Astrocyte (in vitro differentiated cells and primary cell): Measurements from ENCODE around the gene IFT88. TPM values are rescaled to one million over a fixed set of nuclear protein-coding genes. Genes with fewer than 3 reads are reported as not detected.

ENCODE experiments used
- DNase-seq: peaks from one replicate; pipeline ENCODE4 v3.0.0-alpha.2; 2010; ENCODE audit warnings: low read depth
- FAIRE-seq: peaks from 2 replicates; lab custom pipeline; 2011; peaks lifted over from hg19 to GRCh38; lab: Jason Lieb, UNC
- H2AFZ ChIP-seq: 2 replicates; pipeline ENCODE4 v1.6.0; 2012; ENCODE audit warnings: low read depth, low read length, inconsistent platforms
- H3K27ac ChIP-seq: 2 replicates; pipeline ENCODE4 v1.5.1; 2011; ENCODE audit warnings: low read depth, low read length, inconsistent platforms
- H3K27me3 ChIP-seq: 2 replicates; pipeline ENCODE4 v1.6.0; 2011; ENCODE audit warnings: low read length, inconsistent platforms; ENCODE audit not compliant: insufficient read depth
- H3K36me3 ChIP-seq: 2 replicates; pipeline ENCODE4 v1.5.1; 2011; ENCODE audit warnings: low read length, inconsistent platforms; ENCODE audit not compliant: insufficient read depth
- H3K4me1 ChIP-seq: 2 replicates; pipeline ENCODE4 v1.5.1; 2011; ENCODE audit warnings: low read length, inconsistent platforms; ENCODE audit not compliant: insufficient read depth
- H3K4me2 ChIP-seq: 2 replicates; pipeline ENCODE4 v1.6.0; 2012; ENCODE audit warnings: low read length, inconsistent platforms
- H3K4me3 ChIP-seq: 2 replicates; pipeline ENCODE4 v1.5.1; 2011; ENCODE audit warnings: low read depth, mild to moderate bottlenecking, low read length, inconsistent platforms; ENCODE audit not compliant: insufficient read depth
- H3K79me2 ChIP-seq: 2 replicates; pipeline ENCODE4 v1.6.0; 2012; ENCODE audit warnings: mild to moderate bottlenecking, low read length, inconsistent platforms; ENCODE audit not compliant: insufficient read depth
- H3K9ac ChIP-seq: 2 replicates; pipeline ENCODE4 v1.6.0; 2012; ENCODE audit warnings: mild to moderate bottlenecking, low read length, inconsistent platforms
- H3K9me3 ChIP-seq: 2 replicates; pipeline ENCODE4 v1.5.1; 2012; ENCODE audit warnings: low read depth, mild to moderate bottlenecking, low read length, inconsistent platforms; ENCODE audit not compliant: insufficient read depth
- H4K20me1 ChIP-seq: 2 replicates; pipeline ENCODE4 v1.6.0; 2012; ENCODE audit warnings: low read length, inconsistent platforms; ENCODE audit not compliant: insufficient read depth
- H3K27ac Mint-ChIP-seq: one replicate; pipeline ENCODE4 v1.8.0; 2021; ENCODE audit warnings: mild to moderate bottlenecking, mixed read lengths; ENCODE audit not compliant: unreplicated experiment
- H3K27me3 Mint-ChIP-seq: one replicate; pipeline ENCODE4 v1.8.0; 2021; ENCODE audit warnings: low read depth, mixed read lengths; ENCODE audit not compliant: unreplicated experiment
- H3K36me3 Mint-ChIP-seq: one replicate; pipeline ENCODE4 v1.8.0; 2021; ENCODE audit warnings: low read depth, mixed read lengths; ENCODE audit not compliant: unreplicated experiment
- H3K4me1 Mint-ChIP-seq: one replicate; pipeline ENCODE4 v1.8.0; 2021; ENCODE audit warnings: low read depth, mixed read lengths; ENCODE audit not compliant: unreplicated experiment
- H3K4me3 Mint-ChIP-seq: one replicate; pipeline ENCODE4 v1.8.0; 2021; ENCODE audit warnings: mild to moderate bottlenecking, moderate library complexity, mixed read lengths; ENCODE audit not compliant: unreplicated experiment
- H3K9me3 Mint-ChIP-seq: one replicate; pipeline ENCODE4 v1.8.0; 2021; ENCODE audit warnings: mild to moderate bottlenecking, mixed read lengths; ENCODE audit not compliant: unreplicated experiment
- CTCF ChIP-seq: IDR thresholded peaks from 2 replicates; pipeline ENCODE4 v1.5.1; 2011; ENCODE audit warnings: low read depth, mild to moderate bottlenecking, inconsistent platforms, low read length, moderate library complexity; ENCODE audit not compliant: insufficient read depth
- EZH2 ChIP-seq: IDR thresholded peaks from 2 replicates; pipeline ENCODE4 v1.6.1; 2012; ENCODE audit warnings: mild to moderate bottlenecking, low read length, inconsistent platforms; ENCODE audit not compliant: insufficient read depth
- total RNA-seq: library from RNA; stranded (reverse); gene quantifications from 2 replicates; pipeline ENCODE4 v1.2.1, GENCODE V29; 2021

The IFT88 gene
- total RNA-seq, 1 donor from 2014 or later: 7.6 TPM

- Histone ChIP-seq H3K4me3 (no peak overlapping the region), H3K27me3 (peaks cover 3% of the 10 kb centered on the region), H3K4me1 (peaks cover 27% of the 10 kb centered on the region), H3K36me3 (no peaks in the 10 kb centered on the region), H3K79me2 (no peaks in the 10 kb centered on the region), H3K27ac (no peak overlapping the region), H4K20me1 (no peaks in the 10 kb centered on the region), H3K9me3 (no peaks in the 10 kb centered on the region), H3K4me2 (no peak overlapping the region), H3K9ac (no peak overlapping the region), H2AFZ (no peak overlapping the region)
- TF ChIP-seq CTCF (peak; percentile 38), EZH2 (no peak)
- DNase-seq: no peak
- Mint-ChIP-seq H3K27ac (no peak overlapping the region), H3K4me1 (peaks cover 23% of the 10 kb centered on the region), H3K4me3 (no peak overlapping the region), H3K36me3 (no peaks in the 10 kb centered on the region), H3K9me3 (no peaks in the 10 kb centered on the region), H3K27me3 (peaks cover 5% of the 10 kb centered on the region)
- FAIRE-seq: no peak
Measured at GRCh38 chr13:20711301-20712044, 144.5 kb downstream of the IFT88 start.

- Histone ChIP-seq H3K4me3 (peak overlapping the region; percentile 33), H2AFZ (peak overlapping the region; percentile 57), H4K20me1 (no peaks in the 10 kb centered on the region), H3K4me1 (peaks cover 27% of the 10 kb centered on the region), H3K9ac (peak overlapping the region; percentile 59), H3K36me3 (no peaks in the 10 kb centered on the region), H3K9me3 (no peaks in the 10 kb centered on the region), H3K27me3 (peaks cover 5% of the 10 kb centered on the region), H3K27ac (no peak overlapping the region), H3K79me2 (no peaks in the 10 kb centered on the region), H3K4me2 (peak overlapping the region; percentile 88)
- Mint-ChIP-seq H3K27me3 (peaks cover 7% of the 10 kb centered on the region), H3K36me3 (no peaks in the 10 kb centered on the region), H3K27ac (peak overlapping the region; percentile 87), H3K9me3 (no peaks in the 10 kb centered on the region), H3K4me1 (peaks cover 23% of the 10 kb centered on the region), H3K4me3 (no peak overlapping the region)
- TF ChIP-seq EZH2: no peak
- TF ChIP-seq CTCF: no peak
- DNase-seq (no peak), FAIRE-seq (no peak)
Measured at GRCh38 chr13:20713014-20713376, 146.0 kb downstream of the IFT88 start.

- no peaks in the 10 kb centered on the region for H3K9me3 Mint-ChIP-seq
- H3K9me3 ChIP-seq: no peaks in the 10 kb centered on the region
- no peak overlapping the region for H3K27ac ChIP-seq
- peak overlapping the region; percentile 88 for H3K4me2 ChIP-seq
- no peak overlapping the region for H3K4me3 ChIP-seq
- H2AFZ ChIP-seq: no peak overlapping the region
- H3K9ac ChIP-seq: peak overlapping the region; percentile 59
- H3K27me3 ChIP-seq: peaks cover 5% of the 10 kb centered on the region
- peaks cover 7% of the 10 kb centered on the region for H3K27me3 Mint-ChIP-seq
- H3K79me2 ChIP-seq: no peaks in the 10 kb centered on the region
- no peaks in the 10 kb centered on the region for H3K36me3 ChIP-seq
- H4K20me1 ChIP-seq: no peaks in the 10 kb centered on the region
- FAIRE-seq: peak; percentile 78
- H3K4me3 Mint-ChIP-seq: no peak overlapping the region
- H3K4me1 Mint-ChIP-seq: peaks cover 23% of the 10 kb centered on the region
- peaks cover 27% of the 10 kb centered on the region for H3K4me1 ChIP-seq
- peak overlapping the region; percentile 42 for H3K27ac Mint-ChIP-seq
- DNase-seq: peak; percentile 53
- TF ChIP-seq CTCF (no peak), EZH2 (no peak)
- no peaks in the 10 kb centered on the region for H3K36me3 Mint-ChIP-seq
Measured at GRCh38 chr13:20713751-20714150, 146.8 kb downstream of the IFT88 start.
